ENCODE measurements around the gene IL10RB.

Gene IL10RB

DNA sequence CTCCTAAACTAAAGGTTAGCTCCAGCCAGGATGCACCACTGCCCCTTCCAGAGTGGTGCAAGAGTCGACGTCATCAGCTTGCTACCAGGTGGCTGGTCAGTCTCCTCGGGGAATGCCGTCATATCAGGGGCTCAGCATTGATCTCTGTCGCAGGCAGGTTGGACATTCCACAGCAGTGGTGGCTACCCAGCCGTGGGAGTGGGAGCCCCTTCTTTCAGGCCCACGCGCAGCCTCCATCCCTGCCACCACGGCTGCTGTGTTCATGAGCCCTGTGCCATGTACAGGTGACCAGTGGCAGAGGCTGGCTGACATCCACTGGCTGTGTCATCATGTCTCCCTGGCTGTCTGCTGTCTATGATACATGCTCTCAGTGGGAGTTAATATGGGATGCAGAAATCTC lies 25.5 kb downstream of the IL10RB start (continued):
- TF ChIP-seq, protein P1, sequence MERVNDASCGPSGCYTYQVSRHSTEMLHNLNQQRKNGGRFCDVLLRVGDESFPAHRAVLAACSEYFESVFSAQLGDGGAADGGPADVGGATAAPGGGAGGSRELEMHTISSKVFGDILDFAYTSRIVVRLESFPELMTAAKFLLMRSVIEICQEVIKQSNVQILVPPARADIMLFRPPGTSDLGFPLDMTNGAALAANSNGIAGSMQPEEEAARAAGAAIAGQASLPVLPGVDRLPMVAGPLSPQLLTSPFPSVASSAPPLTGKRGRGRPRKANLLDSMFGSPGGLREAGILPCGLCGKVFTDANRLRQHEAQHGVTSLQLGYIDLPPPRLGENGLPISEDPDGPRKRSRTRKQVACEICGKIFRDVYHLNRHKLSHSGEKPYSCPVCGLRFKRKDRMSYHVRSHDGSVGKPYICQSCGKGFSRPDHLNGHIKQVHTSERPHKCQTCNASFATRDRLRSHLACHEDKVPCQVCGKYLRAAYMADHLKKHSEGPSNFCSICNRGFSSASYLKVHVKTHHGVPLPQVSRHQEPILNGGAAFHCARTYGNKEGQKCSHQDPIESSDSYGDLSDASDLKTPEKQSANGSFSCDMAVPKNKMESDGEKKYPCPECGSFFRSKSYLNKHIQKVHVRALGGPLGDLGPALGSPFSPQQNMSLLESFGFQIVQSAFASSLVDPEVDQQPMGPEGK (CRISPR knock-in tag; IDR thresholded peaks at IDR 0.05; ENCODE audit: borderline replicate concordance): no peak
- TF ChIP-seq ISL1 (CRISPR knock-in tag; IDR thresholded peaks at IDR 0.05): no peak
- no peak for TF ChIP-seq ZNF565 (CRISPR knock-in tag; conservative IDR thresholded peaks at IDR 0.05; ENCODE audit: low read depth)
- no peak for TF ChIP-seq ZNF8 (CRISPR knock-in tag; IDR thresholded peaks at IDR 0.05)

DNA sequence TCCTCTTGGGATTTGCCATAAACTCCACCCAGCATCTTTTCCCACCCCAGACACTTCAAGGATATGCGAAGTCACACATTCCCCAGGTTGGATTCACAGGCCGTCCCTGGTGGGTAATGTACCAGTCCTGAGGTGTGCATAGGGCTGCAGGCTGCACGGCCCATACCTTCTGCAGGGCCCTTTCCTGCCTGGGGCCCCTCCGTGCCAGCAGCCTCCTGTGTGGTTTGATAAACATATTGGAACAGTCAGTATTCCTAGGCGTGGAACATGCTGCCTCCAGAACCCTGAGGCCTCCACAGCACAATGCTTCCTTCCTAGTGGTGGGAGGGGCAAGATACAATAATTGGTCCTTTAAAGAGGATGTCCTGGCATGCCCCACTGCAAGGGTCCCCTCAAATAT lies 26.6 kb downstream of the IL10RB start:
- ATAC-seq: no peak
- TF ChIP-seq TOX (CRISPR knock-in tag; IDR thresholded peaks at IDR 0.05; ENCODE audit: borderline replicate concordance) (no peak), ZFP30 (CRISPR knock-in tag; IDR thresholded peaks at IDR 0.05) (no peak), ZNF565 (CRISPR knock-in tag; conservative IDR thresholded peaks at IDR 0.05; ENCODE audit: low read depth) (no peak), PPARA (CRISPR knock-in tag; IDR thresholded peaks at IDR 0.05; ENCODE audit: borderline replicate concordance) (no peak), OSR1 (CRISPR knock-in tag; IDR thresholded peaks at IDR 0.05) (no peak), ISL1 (CRISPR knock-in tag; IDR thresholded peaks at IDR 0.05) (no peak), ZNF8 (CRISPR knock-in tag; IDR thresholded peaks at IDR 0.05) (no peak), RARB (CRISPR knock-in tag; IDR thresholded peaks at IDR 0.05) (no peak), ZFP3 (CRISPR knock-in tag; IDR thresholded peaks at IDR 0.05) (no peak)

DNA sequence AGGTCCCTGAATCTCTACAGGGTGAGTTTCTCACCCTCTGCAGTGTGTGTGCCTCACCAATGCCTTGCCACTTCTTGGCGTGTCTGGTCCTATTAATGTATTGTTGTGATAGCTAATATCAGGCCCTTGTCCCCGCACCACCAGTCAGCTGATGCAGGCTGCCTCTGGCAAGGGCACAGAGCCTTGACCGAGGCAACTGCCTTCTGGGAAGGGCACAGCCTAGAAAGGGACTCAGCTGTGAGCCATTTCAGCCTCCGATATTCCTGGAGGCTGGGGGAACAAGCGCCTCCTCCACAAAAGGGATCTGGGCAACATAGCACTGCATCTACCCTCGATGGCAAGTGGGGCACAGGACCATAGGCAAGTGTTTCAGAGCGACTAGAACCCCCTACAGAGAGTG lies 27.0 kb downstream of the IL10RB start:
- no peak for TF ChIP-seq ISL1 (CRISPR knock-in tag; IDR thresholded peaks at IDR 0.05)
- no peak for ATAC-seq

DNA sequence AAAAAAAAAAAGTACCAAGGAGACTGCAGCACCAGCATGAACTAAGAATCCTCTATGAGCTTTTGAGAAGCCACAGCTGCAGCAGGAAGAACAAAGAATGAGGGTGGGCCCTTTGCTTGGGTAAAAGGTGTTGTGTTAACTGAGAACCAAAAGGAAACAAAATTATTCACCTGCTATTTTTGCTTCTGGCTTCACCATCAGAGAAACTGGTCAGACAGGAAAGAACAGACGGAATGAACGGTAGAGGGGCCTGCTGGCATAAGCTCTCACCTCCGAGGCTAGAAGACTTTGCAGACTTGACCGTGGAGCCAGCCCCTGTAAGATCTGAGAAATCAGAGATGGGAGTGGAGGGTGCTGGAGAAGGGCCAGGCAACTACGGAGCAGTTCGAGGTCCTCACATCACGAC lies 27.6 kb downstream of the IL10RB start:
- TF ChIP-seq ZC3H10 (CRISPR knock-in tag; IDR thresholded peaks at IDR 0.05): no peak
- no peak for TF ChIP-seq GLIS3 (CRISPR knock-in tag; IDR thresholded peaks at IDR 0.05)
- no peak for TF ChIP-seq TCF4 (CRISPR knock-in tag; IDR thresholded peaks at IDR 0.05; ENCODE audit: borderline replicate concordance)
- no peak for TF ChIP-seq ZFP3 (CRISPR knock-in tag; IDR thresholded peaks at IDR 0.05)
- TF ChIP-seq, protein P2, sequence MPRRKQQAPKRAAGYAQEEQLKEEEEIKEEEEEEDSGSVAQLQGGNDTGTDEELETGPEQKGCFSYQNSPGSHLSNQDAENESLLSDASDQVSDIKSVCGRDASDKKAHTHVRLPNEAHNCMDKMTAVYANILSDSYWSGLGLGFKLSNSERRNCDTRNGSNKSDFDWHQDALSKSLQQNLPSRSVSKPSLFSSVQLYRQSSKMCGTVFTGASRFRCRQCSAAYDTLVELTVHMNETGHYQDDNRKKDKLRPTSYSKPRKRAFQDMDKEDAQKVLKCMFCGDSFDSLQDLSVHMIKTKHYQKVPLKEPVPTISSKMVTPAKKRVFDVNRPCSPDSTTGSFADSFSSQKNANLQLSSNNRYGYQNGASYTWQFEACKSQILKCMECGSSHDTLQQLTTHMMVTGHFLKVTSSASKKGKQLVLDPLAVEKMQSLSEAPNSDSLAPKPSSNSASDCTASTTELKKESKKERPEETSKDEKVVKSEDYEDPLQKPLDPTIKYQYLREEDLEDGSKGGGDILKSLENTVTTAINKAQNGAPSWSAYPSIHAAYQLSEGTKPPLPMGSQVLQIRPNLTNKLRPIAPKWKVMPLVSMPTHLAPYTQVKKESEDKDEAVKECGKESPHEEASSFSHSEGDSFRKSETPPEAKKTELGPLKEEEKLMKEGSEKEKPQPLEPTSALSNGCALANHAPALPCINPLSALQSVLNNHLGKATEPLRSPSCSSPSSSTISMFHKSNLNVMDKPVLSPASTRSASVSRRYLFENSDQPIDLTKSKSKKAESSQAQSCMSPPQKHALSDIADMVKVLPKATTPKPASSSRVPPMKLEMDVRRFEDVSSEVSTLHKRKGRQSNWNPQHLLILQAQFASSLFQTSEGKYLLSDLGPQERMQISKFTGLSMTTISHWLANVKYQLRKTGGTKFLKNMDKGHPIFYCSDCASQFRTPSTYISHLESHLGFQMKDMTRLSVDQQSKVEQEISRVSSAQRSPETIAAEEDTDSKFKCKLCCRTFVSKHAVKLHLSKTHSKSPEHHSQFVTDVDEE (CRISPR knock-in tag; IDR thresholded peaks at IDR 0.05): no peak
- TF ChIP-seq TOX (CRISPR knock-in tag; IDR thresholded peaks at IDR 0.05; ENCODE audit: borderline replicate concordance): no peak
- no peak for TF ChIP-seq OSR1 (CRISPR knock-in tag; IDR thresholded peaks at IDR 0.05)
- TF ChIP-seq ISL1 (CRISPR knock-in tag; IDR thresholded peaks at IDR 0.05): no peak
- ATAC-seq: no peak

DNA sequence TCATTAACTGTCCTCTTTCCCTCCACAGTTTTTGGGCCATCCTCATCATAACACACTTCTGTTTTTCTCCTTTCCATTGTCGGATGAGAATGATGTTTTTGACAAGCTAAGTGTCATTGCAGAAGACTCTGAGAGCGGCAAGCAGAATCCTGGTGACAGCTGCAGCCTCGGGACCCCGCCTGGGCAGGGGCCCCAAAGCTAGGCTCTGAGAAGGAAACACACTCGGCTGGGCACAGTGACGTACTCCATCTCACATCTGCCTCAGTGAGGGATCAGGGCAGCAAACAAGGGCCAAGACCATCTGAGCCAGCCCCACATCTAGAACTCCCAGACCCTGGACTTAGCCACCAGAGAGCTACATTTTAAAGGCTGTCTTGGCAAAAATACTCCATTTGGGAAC lies 30.0 kb downstream of the IL10RB start:
- TF ChIP-seq PPARA (CRISPR knock-in tag; IDR thresholded peaks at IDR 0.05; ENCODE audit: borderline replicate concordance) (no peak), OSR1 (CRISPR knock-in tag; IDR thresholded peaks at IDR 0.05) (no peak), TOX (CRISPR knock-in tag; IDR thresholded peaks at IDR 0.05; ENCODE audit: borderline replicate concordance) (no peak), ESRRG (CRISPR knock-in tag; IDR thresholded peaks at IDR 0.05) (no peak), RARB (CRISPR knock-in tag; IDR thresholded peaks at IDR 0.05) (no peak), CSDC2 (CRISPR knock-in tag; IDR thresholded peaks at IDR 0.05) (no peak), ZFP30 (CRISPR knock-in tag; IDR thresholded peaks at IDR 0.05) (no peak), ARNTL (CRISPR knock-in tag; IDR thresholded peaks at IDR 0.05; ENCODE audit: borderline replicate concordance, low read depth) (no peak), ZNF70 (CRISPR knock-in tag; IDR thresholded peaks at IDR 0.05) (no peak), ZFP3 (CRISPR knock-in tag; IDR thresholded peaks at IDR 0.05) (no peak), TCF4 (CRISPR knock-in tag; IDR thresholded peaks at IDR 0.05; ENCODE audit: borderline replicate concordance) (no peak)
- TF ChIP-seq, protein P1 (CRISPR knock-in tag; IDR thresholded peaks at IDR 0.05; ENCODE audit: borderline replicate concordance): no peak
- TF ChIP-seq, protein P3, sequence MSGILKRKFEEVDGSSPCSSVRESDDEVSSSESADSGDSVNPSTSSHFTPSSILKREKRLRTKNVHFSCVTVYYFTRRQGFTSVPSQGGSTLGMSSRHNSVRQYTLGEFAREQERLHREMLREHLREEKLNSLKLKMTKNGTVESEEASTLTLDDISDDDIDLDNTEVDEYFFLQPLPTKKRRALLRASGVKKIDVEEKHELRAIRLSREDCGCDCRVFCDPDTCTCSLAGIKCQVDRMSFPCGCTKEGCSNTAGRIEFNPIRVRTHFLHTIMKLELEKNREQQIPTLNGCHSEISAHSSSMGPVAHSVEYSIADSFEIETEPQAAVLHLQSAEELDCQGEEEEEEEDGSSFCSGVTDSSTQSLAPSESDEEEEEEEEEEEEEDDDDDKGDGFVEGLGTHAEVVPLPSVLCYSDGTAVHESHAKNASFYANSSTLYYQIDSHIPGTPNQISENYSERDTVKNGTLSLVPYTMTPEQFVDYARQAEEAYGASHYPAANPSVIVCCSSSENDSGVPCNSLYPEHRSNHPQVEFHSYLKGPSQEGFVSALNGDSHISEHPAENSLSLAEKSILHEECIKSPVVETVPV (CRISPR knock-in tag; IDR thresholded peaks at IDR 0.05): no peak
- no peak for ATAC-seq

Measured in SK-N-SH treated with all-trans-retinoic acid at 6 μM for 48 hours (cell line).